GM19099 (cell line): ENCODE results near the gene PRR5.

Source experiments
- POLR2A ChIP-seq: IDR thresholded peaks from 3 replicates; pipeline ENCODE4 v1.6.1; 2011; ENCODE audit warnings: low read depth; ENCODE audit not compliant: insufficient read length; ENCODE audit errors: extremely low read depth

The PRR5 gene

GRCh38 chr22:44761025-44761424, 59.0 kb downstream of the PRR5 start:
- no peak for TF ChIP-seq POLR2A

GRCh38 chr22:44764373-44764772, 62.4 kb downstream of the PRR5 start:
- no peak for TF ChIP-seq POLR2A

DNA sequence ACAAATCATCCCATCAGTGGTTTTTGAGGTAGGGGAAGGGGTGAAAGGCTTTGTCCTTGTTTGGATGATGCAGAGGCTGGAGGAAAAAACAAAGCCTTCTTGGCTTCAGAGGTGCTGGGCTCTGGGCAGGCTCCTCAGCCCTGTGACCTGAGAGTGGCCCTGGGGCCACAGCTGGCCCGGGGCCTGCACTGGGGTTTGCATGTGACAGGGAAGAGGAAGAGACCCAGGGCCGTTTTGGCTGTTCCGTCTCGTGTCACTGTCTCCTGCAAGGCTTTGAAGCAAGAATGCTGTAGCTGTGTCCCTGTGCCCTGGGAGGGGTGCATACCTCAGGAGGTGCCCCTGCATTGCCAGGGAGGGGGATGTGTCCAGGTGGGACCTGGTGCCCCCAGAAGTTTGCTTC, 63.0 kb downstream of the PRR5 start:
- no peak for TF ChIP-seq POLR2A

- TF ChIP-seq POLR2A, result no peak
Measured at GRCh38 chr22:44765571-44766285, 63.7 kb downstream of the PRR5 start.

DNA sequence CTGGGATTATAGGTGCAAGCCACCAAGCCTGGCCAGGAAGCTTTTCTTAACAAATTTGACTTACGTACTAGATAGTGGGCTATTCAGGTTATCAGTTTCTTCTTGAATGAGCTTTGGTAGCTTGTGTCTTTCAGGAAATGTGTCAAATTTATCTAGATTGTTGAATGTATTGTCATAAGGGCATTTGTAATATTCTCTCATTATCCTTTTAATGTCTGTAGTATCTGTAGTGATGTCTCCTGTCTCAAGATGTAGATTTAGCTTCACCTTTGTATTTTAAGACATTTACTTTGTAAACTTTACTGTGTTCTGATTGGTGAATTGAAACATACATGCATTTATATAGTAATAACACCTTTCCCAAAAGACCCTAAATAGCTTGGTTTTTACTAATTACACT, 71.1 kb downstream of the PRR5 start:
- no peak for TF ChIP-seq POLR2A

DNA sequence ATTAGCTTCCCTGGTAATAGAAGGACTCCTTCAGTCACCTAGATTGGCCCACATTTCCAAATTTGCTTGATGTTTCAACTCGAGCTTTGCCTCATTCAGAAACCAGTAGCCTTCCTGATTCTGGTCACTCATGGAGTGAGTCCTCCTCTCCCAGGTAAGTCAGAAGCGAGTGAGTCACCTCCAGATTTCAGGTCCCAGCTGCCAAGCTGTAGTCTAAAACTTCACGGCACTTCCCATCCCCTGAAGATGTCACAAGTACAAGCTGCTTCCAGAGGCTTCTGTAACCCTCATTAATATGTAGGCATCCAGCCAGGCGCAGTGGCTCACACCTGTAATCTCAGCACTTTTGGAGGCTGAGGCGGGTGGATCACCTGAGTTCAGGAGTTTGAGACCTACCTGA, 73.9 kb downstream of the PRR5 start:
- TF ChIP-seq POLR2A, result no peak

- no peak for TF ChIP-seq POLR2A
Measured at GRCh38 chr22:44776605-44777363, 74.8 kb downstream of the PRR5 start.

GRCh38 chr22:44777364-44777755, 75.4 kb downstream of the PRR5 start:
- TF ChIP-seq POLR2A, result no peak

DNA sequence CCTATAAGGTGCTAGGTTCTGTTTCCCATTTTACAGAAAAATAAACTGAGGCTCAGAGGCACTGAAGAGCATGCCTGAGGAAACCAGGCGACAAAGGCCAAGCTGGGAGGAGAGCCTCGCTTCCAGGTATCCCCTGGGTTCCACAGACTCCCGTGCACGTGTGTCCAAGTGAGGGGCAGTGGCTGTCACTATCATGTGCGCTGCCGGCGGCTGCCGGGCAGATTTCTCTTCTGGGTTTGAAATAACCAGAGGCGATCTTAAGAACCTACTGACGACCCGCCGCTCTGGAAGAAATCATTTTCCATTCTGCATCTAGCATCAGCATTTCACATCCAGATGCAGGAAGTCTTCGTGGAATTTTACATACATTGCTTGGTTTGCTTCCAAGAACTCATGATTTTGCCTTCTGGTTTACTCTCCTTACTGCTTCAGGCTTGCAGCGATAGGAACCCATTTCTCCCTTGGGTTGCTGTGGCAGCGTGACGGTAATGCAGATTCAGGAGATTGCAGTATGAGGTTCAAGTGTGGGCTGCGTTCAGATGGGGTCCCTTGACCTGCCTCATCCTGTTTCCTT, 79.0 kb downstream of the PRR5 start:
- no peak for TF ChIP-seq POLR2A

- no peak for TF ChIP-seq POLR2A
Measured at GRCh38 chr22:44782363-44782963, 80.5 kb downstream of the PRR5 start.

GRCh38 chr22:44783091-44783490, 81.1 kb downstream of the PRR5 start:
- TF ChIP-seq POLR2A, result no peak

GRCh38 chr22:44783581-44783980, 81.6 kb downstream of the PRR5 start:
- no peak for TF ChIP-seq POLR2A

DNA sequence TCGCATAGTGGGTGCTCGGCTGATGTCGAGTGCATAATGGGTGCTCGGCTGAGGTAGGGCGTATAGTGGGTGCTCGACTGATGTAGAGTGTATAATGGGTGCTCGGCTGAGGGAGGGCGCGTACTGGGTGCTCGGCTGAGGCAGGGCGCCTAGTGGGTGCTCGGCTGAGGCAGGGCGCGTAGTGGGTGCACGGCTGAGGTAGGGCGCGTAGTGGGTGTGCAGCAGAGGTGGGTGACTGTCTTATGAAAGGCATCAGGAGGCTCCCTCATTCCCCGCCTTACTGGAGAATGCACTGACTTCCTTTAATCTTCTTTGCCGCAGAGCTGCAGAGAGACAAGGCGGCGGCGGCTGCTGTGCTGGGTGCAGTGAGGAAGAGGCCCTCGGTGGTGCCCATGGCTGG, 84.1 kb downstream of the PRR5 start:
- TF ChIP-seq POLR2A, result no peak

- no peak for TF ChIP-seq POLR2A
Measured at GRCh38 chr22:44786610-44787009, 84.6 kb downstream of the PRR5 start.
